ENCODE data around the gene UBAP2L.
A peak's percentile ranks its signal among the peaks of the same experiment; 100 is the strongest.
"Not testable (repeated sequence)": the region's sequence is repeated elsewhere in the genome, so short reads cannot be mapped to it uniquely, and the experiment has no call there.

Gene UBAP2L

DNA sequence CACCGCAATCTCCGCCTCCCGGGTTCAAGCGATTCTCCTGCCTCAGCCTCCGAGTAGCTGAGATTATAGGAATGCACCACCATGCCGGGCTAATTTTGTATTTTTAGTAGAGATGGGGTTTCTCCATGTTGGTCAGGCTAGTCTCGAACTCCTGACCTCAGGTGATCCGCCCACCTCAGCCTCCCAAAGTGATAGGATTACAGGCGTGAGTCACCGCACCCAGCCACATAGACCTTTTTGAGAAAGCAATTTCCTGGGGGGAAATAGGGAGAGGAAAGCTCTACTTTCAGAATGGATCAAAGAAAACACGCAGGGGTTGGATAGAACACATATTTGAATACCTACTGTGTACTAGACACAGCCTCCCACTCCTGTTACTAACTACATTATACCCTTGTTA, 15.0 kb upstream of the UBAP2L start:
- not testable (repeated sequence) for H3K4me1 ChIP-seq (ENCODE audit: control insufficient read depth, insufficient read depth, low read length, unreplicated experiment); H3K27me3 ChIP-seq (ENCODE audit: insufficient read depth, low read length); H3K79me2 ChIP-seq (ENCODE audit: control insufficient read depth, insufficient read depth, low read length, unreplicated experiment); H2AFZ ChIP-seq (ENCODE audit: low read length, unreplicated experiment); H3K4me3 ChIP-seq (ENCODE audit: low read depth, low read length)
- Histone ChIP-seq H3K27ac (ENCODE audit: low read depth, low read length) (peak overlapping the region; percentile 64), H3K36me3 (ENCODE audit: insufficient read depth, low read length) (peaks cover 19% of the 10 kb centered on the region; the same call in 1 of the 2 replicates)

- H2AFZ ChIP-seq (ENCODE audit: low read length, unreplicated experiment): no peak within 1 kb of the TSS
- H3K4me1 ChIP-seq (ENCODE audit: control insufficient read depth, insufficient read depth, low read length, unreplicated experiment): no peaks in the 10 kb centered on the region
- no peaks in the 10 kb centered on the region for H3K27me3 ChIP-seq (ENCODE audit: insufficient read depth, low read length)
- no peak within 1 kb of the TSS for H3K4me3 ChIP-seq (ENCODE audit: low read depth, low read length)
- no peaks in the 10 kb centered on the region for H3K79me2 ChIP-seq (ENCODE audit: control insufficient read depth, insufficient read depth, low read length, unreplicated experiment)
- H3K27ac ChIP-seq (ENCODE audit: low read depth, low read length): peak within 1 kb of the TSS; percentile 64
- peaks cover 19% of the 10 kb centered on the region; the same call in 1 of the 2 replicates for H3K36me3 ChIP-seq (ENCODE audit: insufficient read depth, low read length)
Observed at GRCh38 chr1:154206196-154206595, 14.6 kb upstream of the UBAP2L start, which contains the start of gene CFAP141. CFAP141 (minus strand) TSS chr1:154206333; CDS start chr1:154206307, 26 bp downstream.

DNA sequence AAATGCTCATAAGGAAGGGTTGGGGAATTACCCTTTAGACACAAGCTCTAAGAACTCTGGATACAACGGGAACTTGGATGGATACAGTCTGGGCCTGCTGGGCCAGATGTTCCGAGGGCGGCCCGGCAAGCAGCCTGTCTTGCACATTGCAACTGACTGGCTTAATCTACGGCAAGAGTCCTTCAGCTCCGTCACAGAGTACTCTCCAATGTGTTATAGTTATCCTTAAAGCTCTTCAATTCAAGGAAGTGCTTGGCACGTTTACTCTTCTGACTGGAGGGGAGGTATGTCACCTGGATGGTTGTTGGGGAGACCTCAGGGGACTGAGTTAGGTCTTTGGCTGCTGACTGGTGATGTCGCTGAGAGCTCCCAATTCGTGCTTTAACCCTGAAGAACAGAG, 13.5 kb upstream of the UBAP2L start:
- no peaks in the 10 kb centered on the region for H3K79me2 ChIP-seq (ENCODE audit: control insufficient read depth, insufficient read depth, low read length, unreplicated experiment)
- H3K4me1 ChIP-seq (ENCODE audit: control insufficient read depth, insufficient read depth, low read length, unreplicated experiment): no peaks in the 10 kb centered on the region
- H2AFZ ChIP-seq (ENCODE audit: low read length, unreplicated experiment): no peak overlapping the region
- H3K27ac ChIP-seq (ENCODE audit: low read depth, low read length): peak overlapping the region; percentile 54; the same call in 1 of the 2 replicates
- H3K4me3 ChIP-seq (ENCODE audit: low read depth, low read length): no peak overlapping the region
- no peaks in the 10 kb centered on the region for H3K27me3 ChIP-seq (ENCODE audit: insufficient read depth, low read length)
- peaks cover 28% of the 10 kb centered on the region for H3K36me3 ChIP-seq (ENCODE audit: insufficient read depth, low read length)

GRCh38 chr1:154208677-154209388, 11.9 kb upstream of the UBAP2L start:
- peaks cover 8% of the 10 kb centered on the region for H3K79me2 ChIP-seq (ENCODE audit: control insufficient read depth, insufficient read depth, low read length, unreplicated experiment)
- peaks cover 35% of the 10 kb centered on the region for H3K36me3 ChIP-seq (ENCODE audit: insufficient read depth, low read length)
- H3K27me3 ChIP-seq (ENCODE audit: insufficient read depth, low read length): no peaks in the 10 kb centered on the region
- peaks cover 8% of the 10 kb centered on the region for H3K4me1 ChIP-seq (ENCODE audit: control insufficient read depth, insufficient read depth, low read length, unreplicated experiment)
- H3K27ac ChIP-seq (ENCODE audit: low read depth, low read length): no peak overlapping the region
- H2AFZ ChIP-seq (ENCODE audit: low read length, unreplicated experiment): no peak overlapping the region
- H3K4me3 ChIP-seq (ENCODE audit: low read depth, low read length): no peak overlapping the region

DNA sequence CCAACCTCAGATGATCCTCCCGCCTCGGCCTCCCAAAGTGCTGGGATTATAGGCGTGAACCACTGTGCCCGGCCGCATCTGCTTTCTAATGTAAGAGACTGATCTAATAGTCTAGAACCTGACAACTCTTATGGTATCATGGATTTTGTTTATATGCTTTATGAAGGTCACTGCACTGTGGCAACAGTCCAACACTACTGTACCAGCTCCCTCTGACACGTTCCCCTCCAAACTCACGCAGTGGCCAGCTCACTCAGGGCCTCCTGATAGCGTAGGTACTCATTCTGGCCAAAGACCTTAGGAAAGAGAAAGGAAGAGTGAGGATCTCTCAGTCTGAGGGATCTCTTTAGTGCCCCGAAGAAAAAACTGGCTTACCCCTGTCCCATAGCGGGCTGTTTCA, 8.7 kb upstream of the UBAP2L start:
- Histone ChIP-seq H3K79me2 (ENCODE audit: control insufficient read depth, insufficient read depth, low read length, unreplicated experiment) (peaks cover 23% of the 10 kb centered on the region), H3K27ac (ENCODE audit: low read depth, low read length) (no peak overlapping the region), H3K4me3 (ENCODE audit: low read depth, low read length) (no peak overlapping the region), H2AFZ (ENCODE audit: low read length, unreplicated experiment) (no peak overlapping the region), H3K4me1 (ENCODE audit: control insufficient read depth, insufficient read depth, low read length, unreplicated experiment) (peaks cover 14% of the 10 kb centered on the region), H3K36me3 (ENCODE audit: insufficient read depth, low read length) (peaks cover 31% of the 10 kb centered on the region), H3K27me3 (ENCODE audit: insufficient read depth, low read length) (no peaks in the 10 kb centered on the region)

DNA sequence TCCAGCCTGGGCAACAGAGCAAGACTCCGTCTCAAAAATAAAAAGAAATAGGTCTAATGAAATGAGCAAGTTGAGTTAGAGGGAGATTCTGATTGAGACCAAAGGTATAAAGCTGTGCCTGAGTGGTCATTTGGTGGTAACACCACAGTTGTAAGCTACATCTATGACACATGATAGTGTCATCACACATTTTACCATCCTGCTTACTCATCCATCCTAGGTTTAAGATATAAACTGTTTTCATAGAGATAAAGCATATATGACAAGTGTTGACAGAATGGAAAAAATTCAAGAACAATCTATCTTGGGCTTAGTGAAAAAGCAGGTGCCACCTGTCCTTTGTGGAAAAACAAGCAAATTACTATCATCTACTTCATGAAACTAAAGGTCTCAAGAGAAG, 7.5 kb upstream of the UBAP2L start:
- no peak overlapping the region for H3K4me3 ChIP-seq (ENCODE audit: low read depth, low read length)
- H2AFZ ChIP-seq (ENCODE audit: low read length, unreplicated experiment): no peak overlapping the region
- H3K27me3 ChIP-seq (ENCODE audit: insufficient read depth, low read length): no peaks in the 10 kb centered on the region
- peaks cover 35% of the 10 kb centered on the region for H3K79me2 ChIP-seq (ENCODE audit: control insufficient read depth, insufficient read depth, low read length, unreplicated experiment)
- peaks cover 38% of the 10 kb centered on the region for H3K36me3 ChIP-seq (ENCODE audit: insufficient read depth, low read length)
- H3K4me1 ChIP-seq (ENCODE audit: control insufficient read depth, insufficient read depth, low read length, unreplicated experiment): peaks cover 24% of the 10 kb centered on the region
- H3K27ac ChIP-seq (ENCODE audit: low read depth, low read length): peak overlapping the region; percentile 66

DNA sequence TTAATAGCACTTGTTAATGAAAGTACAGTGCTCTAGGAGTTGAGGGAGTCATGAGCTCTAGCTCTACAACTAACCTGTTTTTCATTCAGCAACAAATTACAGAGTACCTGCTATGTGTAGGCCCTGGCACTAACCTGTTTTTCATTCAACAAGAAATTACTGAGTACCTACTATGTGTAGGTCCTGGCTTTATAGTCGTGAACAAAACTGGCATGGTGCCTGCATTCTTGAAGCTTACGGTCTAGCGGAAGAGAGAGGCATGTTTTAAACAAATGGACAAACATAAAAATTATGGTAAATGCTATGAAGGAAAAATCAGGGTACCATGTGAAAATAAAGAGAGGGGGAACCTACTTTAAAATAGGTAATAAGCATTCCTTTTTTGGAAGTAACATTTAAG, 2.2 kb upstream of the UBAP2L start:
- H3K27ac ChIP-seq (ENCODE audit: low read depth, low read length): no peak overlapping the region
- no peak overlapping the region for H2AFZ ChIP-seq (ENCODE audit: low read length, unreplicated experiment)
- peak overlapping the region; percentile 100 for H3K4me3 ChIP-seq (ENCODE audit: low read depth, low read length)
- peaks cover 45% of the 10 kb centered on the region for H3K4me1 ChIP-seq (ENCODE audit: control insufficient read depth, insufficient read depth, low read length, unreplicated experiment)
- no peaks in the 10 kb centered on the region for H3K27me3 ChIP-seq (ENCODE audit: insufficient read depth, low read length)
- H3K79me2 ChIP-seq (ENCODE audit: control insufficient read depth, insufficient read depth, low read length, unreplicated experiment): peaks cover 79% of the 10 kb centered on the region
- H3K36me3 ChIP-seq (ENCODE audit: insufficient read depth, low read length): peaks cover 33% of the 10 kb centered on the region

DNA sequence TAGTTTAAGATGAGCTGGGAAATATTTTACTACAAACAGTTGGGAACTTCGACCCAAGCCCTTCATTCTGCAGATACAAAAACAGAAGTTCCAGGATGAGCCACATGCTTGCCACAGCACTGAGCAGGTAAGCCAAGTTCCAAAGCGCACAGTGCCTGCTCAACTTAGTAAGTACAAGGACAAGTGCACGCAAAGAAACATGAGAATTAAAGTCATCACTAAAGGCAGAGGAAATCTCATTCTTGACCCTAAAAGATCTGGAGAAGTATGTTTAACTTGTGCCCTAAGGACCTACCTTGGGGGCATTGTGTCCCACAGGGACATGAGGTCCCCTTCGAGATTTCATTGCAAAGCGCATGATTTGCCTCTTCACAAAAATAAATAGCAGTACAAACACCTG, 1.2 kb upstream of the UBAP2L start:
- Histone ChIP-seq H3K4me3 (ENCODE audit: low read depth, low read length) (peak overlapping the region; percentile 100), H2AFZ (ENCODE audit: low read length, unreplicated experiment) (no peak overlapping the region), H3K27me3 (ENCODE audit: insufficient read depth, low read length) (no peaks in the 10 kb centered on the region), H3K79me2 (ENCODE audit: control insufficient read depth, insufficient read depth, low read length, unreplicated experiment) (peaks cover 84% of the 10 kb centered on the region), H3K4me1 (ENCODE audit: control insufficient read depth, insufficient read depth, low read length, unreplicated experiment) (peaks cover 48% of the 10 kb centered on the region), H3K36me3 (ENCODE audit: insufficient read depth, low read length) (peaks cover 33% of the 10 kb centered on the region), H3K27ac (ENCODE audit: low read depth, low read length) (peak overlapping the region; percentile 98)

GRCh38 chr1:154220970-154221277, 169 bp downstream of the UBAP2L start:
- Histone ChIP-seq H3K4me3 (ENCODE audit: low read depth, low read length) (peak overlapping the region; percentile 100), H3K36me3 (ENCODE audit: insufficient read depth, low read length) (peaks cover 44% of the 10 kb centered on the region), H3K79me2 (ENCODE audit: control insufficient read depth, insufficient read depth, low read length, unreplicated experiment) (peaks cover 96% of the 10 kb centered on the region), H3K27ac (ENCODE audit: low read depth, low read length) (peak overlapping the region; percentile 98), H3K4me1 (ENCODE audit: control insufficient read depth, insufficient read depth, low read length, unreplicated experiment) (peaks cover 52% of the 10 kb centered on the region), H3K27me3 (ENCODE audit: insufficient read depth, low read length) (no peaks in the 10 kb centered on the region), H2AFZ (ENCODE audit: low read length, unreplicated experiment) (no peak overlapping the region)

- H2AFZ ChIP-seq (ENCODE audit: low read length, unreplicated experiment): no peak overlapping the region
- H3K4me3 ChIP-seq (ENCODE audit: low read depth, low read length): peak overlapping the region; percentile 100
- peaks cover 44% of the 10 kb centered on the region for H3K36me3 ChIP-seq (ENCODE audit: insufficient read depth, low read length)
- peak overlapping the region; percentile 98 for H3K27ac ChIP-seq (ENCODE audit: low read depth, low read length)
- H3K4me1 ChIP-seq (ENCODE audit: control insufficient read depth, insufficient read depth, low read length, unreplicated experiment): peaks cover 52% of the 10 kb centered on the region
- H3K79me2 ChIP-seq (ENCODE audit: control insufficient read depth, insufficient read depth, low read length, unreplicated experiment): peaks cover 96% of the 10 kb centered on the region
- H3K27me3 ChIP-seq (ENCODE audit: insufficient read depth, low read length): no peaks in the 10 kb centered on the region
Observed at GRCh38 chr1:154221278-154222001, 685 bp downstream of the UBAP2L start.

GRCh38 chr1:154222518-154222917, 1.8 kb downstream of the UBAP2L start:
- Histone ChIP-seq H3K36me3 (ENCODE audit: insufficient read depth, low read length) (peaks cover 43% of the 10 kb centered on the region), H2AFZ (ENCODE audit: low read length, unreplicated experiment) (no peak overlapping the region), H3K27me3 (ENCODE audit: insufficient read depth, low read length) (no peaks in the 10 kb centered on the region), H3K4me1 (ENCODE audit: control insufficient read depth, insufficient read depth, low read length, unreplicated experiment) (peaks cover 49% of the 10 kb centered on the region), H3K79me2 (ENCODE audit: control insufficient read depth, insufficient read depth, low read length, unreplicated experiment) (peaks cover 97% of the 10 kb centered on the region), H3K4me3 (ENCODE audit: low read depth, low read length) (peak overlapping the region; percentile 100), H3K27ac (ENCODE audit: low read depth, low read length) (peak overlapping the region; percentile 98)

Measured in ACC112 (cell line).